ENCODE data around the gene MACROD2.

GRCh38 chr20:15506311-15506710 is 1511.0 kb downstream of the MACROD2 start:
- TF ChIP-seq CTCF (IDR thresholded peaks at IDR 0.05) (no peak), EZH2 (IDR thresholded peaks at IDR 0.05; ENCODE audit: borderline replicate concordance, insufficient read depth, low read depth, low read length, poor library complexity, severe bottlenecking) (no peak)
